GM21423 (cell line): ENCODE data around the gene TXK.

ENCODE experiments used
- ATAC-seq: cut with Tn5 transposase; IDR thresholded peaks from one replicate; pipeline ENCODE4 v1.9.1; 2021; ENCODE audit warnings: mild to moderate bottlenecking, moderate library complexity; ENCODE audit not compliant: unreplicated experiment

TXK gene

DNA sequence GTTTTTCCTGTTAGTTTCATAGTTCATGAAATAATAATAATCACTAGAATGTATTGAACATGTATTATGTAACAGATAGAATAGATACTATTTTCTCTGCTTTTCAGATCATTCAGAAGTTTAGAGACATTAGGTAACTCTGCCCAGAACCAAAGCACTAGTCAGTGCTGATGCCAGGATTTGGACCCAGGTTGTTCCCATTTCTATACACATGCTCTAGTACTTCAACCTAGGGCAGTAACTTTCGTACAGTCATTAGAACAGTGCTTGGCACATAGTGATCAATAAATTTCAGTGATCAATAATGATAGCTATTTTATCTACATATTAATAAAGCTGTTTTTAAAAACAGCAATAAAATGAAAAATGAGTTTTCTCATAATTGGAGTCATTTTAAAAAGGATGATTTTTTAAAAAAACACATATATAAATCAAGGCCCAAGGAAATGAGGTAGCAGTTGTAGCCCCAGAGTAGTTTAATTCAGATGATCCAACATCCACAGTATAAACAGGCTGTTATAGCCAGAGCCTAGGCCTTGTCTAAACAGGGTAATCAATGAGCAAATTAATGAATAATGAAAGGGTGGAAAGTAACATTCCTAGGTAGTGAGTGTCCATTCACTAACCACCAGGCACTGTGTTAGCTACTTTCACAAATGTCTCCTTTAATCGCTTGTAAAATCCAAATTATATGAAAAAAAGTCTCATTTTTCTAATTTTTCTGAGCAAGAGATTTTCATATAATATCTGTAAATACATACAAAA lies 25.6 kb downstream of the TXK start:
- ATAC-seq: no peak

DNA sequence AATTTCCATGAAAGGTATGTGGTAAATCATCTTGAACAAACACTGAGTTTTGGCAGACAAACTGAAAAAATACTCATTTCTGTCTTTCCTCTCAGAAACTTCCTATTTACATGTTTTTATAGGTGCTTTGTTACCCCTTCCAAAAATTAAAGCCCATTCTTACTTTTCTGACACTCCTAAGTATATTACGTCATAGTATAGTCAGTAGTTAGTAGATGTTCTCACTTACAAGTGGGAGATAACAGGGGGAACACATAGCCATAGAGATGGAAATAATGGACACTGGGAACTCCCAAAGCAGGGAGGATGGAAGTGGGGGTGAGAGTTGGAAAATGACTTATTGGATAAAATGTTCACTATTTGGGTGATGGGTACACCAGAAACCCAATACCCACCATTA lies 28.8 kb downstream of the TXK start:
- ATAC-seq: no peak

DNA sequence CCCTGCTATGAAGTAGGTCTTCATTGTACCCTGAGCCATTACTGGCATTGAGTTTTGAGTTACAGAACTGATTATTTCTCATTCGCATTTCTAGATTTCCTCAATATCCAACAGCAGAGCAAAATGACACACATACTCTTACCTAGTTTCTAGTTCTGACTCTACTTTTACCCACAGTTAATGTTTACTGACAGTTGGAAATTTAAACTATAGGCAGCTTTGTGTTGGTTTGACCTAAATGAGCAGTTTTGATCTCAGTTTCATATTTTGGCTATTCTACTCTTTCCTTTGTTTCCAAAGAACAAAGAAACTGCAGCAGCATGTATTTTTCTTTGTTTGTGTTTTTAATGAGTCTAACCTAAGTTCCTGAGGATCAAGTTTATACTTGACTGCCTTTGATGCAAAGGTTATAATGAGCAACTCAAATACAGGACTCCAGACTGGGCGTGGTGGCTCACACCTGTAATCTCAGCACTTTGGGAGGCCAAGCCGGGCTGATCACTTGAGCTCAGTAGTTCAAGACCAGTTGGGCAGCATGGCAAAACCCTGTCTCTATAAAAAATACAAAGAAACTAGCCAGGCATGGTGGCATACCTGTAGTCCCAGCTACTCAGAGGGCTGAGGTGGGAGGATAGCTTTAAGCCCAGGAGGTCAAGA lies 30.4 kb downstream of the TXK start:
- peak; percentile 78 for ATAC-seq

DNA sequence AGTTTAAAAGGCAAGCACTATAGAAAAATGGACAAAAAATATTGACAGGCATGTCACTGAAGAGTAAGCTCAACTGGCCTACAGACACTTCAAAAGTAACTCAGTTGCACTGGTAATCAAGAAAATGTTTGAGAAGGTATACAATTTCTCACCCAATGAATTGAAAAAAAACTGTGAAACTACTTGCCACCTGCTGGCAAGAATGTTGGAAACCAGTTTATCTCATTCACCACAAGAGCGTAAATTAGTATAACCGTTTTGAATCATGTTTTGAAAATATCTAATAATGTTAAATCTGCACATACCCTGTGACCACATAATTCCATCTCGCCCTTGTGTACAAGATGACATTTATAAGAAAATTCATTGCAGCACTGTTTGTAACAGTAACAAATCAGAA lies 31.7 kb downstream of the TXK start:
- no peak for ATAC-seq

- ATAC-seq: no peak
Measured at GRCh38 chr4:48100256-48100655, 33.8 kb downstream of the TXK start.

DNA sequence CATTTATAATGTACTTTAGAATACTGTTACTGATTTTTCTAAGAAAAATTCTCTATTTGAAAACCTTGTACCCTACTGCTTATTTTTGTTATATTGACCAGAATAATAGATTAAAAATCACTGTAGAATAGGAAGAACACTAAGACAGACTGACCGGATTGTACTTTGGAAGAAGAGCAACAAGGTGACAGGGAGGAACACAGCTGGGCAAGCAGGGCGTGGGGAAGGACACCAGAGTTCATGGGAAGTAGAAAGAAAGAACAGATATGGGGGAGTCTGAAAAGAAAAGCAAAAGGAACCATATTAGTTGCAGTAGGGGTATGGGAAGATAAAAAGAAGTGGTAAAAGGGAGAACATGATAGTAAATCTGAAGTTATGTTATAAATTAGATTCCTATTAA lies 38.6 kb downstream of the TXK start:
- ATAC-seq: no peak

GRCh38 chr4:48093991-48094416 lies 40.0 kb downstream of the TXK start:
- no peak for ATAC-seq

GRCh38 chr4:48090621-48091020 lies 43.4 kb downstream of the TXK start:
- no peak for ATAC-seq

GRCh38 chr4:48085821-48086589 lies 48.0 kb downstream of the TXK start:
- ATAC-seq: no peak

GRCh38 chr4:48082956-48083355 lies 51.1 kb downstream of the TXK start:
- ATAC-seq: no peak

DNA sequence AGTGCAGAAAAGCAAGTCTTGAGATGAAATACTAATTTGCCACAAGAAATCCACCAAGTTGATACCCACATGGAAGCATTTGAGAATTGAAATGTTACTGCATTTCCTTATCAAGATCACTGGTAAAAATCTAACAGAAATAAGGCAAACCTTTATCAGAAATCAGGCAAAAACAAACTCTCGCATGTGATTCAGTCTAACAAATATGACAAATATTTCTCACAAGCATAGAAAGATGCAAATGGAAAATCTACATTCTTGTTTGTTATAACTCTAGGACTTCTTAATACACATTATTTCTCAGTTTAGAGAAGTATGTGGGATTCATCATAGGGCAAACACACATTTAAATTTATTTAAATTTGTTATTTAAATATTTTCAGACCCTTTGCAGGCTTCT lies 52.9 kb downstream of the TXK start:
- ATAC-seq: no peak

- ATAC-seq: no peak
Measured at GRCh38 chr4:48079972-48080391, 54.1 kb downstream of the TXK start.

DNA sequence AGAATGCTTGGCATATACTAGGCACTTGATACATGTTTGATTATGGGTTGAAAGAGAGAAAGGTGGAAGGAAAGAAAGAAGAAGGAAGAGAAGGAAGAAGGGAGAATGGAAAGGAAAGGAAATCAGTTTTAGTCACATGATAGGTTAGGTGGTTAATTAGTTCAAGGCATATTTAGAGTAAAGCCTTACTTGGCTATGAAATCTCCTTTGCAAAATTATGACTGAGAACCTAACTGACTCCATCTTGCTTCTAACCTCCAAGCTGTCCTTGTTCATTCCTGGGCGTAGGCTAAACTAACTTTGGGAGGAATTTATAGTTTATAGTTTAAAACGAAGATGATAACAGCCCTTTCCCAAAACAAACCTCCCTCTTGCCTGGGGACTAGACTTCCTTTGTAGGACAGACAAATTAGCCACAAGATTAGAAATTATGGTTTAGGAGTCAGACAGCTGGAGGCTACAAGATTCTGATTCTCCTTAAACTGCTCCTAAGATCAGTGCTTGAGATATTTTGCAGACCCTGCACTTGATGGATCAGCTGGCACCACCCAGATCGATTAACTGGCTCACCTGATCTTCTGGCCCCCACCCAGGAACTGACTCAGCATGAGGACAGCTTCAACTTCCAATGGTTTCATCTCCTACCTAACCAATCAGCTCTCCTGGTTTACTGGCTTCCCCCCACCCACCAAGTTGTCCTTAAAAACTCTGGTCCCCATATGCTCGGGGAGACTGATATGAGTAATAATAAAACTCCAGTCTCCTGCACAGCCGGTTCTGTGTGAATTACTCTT lies 55.0 kb downstream of the TXK start:
- no peak for ATAC-seq

DNA sequence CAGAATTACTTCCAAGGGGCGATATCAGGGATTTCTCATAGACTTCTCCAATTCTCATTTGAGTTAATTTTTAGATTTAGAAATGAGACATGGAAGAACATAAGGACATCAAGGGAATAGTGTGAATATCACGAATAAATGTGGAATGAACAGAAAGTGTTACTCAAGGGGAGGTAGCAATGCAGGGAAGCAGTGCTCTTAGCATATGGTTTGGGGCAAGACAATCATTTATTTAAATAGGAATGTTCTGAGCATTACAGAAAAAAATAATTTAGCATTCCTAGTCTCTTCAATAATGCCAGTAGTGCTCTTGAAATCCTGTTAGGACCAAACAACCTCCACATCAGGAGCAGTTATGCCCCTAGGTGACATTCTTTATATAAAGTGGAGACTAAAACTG lies 55.6 kb downstream of the TXK start:
- no peak for ATAC-seq

DNA sequence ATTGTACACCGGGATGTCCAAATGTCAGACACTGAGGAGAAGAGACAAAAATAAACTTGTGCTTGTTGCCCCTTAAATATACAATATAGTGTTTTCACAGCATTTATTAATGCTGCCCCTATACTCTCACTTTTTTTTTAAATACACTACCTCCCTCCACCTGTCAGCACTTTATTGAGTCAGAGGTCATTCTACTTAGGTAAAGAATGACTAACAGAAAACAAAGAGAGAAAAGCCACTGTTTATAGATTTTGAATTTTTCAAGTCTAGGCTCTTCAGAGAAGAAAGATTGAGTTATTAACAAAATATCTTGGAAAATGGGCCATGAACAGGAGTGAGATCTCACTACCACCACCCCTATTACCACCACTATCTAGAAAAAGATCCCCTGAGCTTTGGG lies 59.4 kb downstream of the TXK start:
- no peak for ATAC-seq

DNA sequence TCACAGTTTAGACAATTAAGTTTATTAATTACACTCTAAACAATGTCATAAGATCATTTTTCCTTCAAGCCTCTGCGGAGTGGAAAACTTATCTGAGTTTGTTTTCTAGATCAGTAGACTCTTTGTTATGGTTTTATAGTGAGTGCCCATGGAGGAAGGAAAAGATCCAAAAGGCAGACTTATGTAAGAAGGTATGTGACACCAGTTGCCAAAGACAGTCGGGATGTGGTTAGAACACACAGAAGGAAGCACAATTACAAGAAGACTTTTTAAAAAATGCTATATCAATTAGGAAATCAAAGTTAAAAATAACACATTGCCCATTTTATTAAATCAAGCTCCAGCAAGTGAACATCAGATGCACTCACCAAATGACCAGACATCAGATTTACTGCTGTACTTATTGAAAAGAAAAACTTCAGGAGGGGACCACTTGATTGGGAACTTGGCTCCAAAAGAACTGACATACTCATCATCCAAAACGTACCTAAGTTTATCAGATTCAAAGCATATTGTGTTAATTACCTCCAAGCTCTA lies 60.4 kb downstream of the TXK start:
- no peak for ATAC-seq

DNA sequence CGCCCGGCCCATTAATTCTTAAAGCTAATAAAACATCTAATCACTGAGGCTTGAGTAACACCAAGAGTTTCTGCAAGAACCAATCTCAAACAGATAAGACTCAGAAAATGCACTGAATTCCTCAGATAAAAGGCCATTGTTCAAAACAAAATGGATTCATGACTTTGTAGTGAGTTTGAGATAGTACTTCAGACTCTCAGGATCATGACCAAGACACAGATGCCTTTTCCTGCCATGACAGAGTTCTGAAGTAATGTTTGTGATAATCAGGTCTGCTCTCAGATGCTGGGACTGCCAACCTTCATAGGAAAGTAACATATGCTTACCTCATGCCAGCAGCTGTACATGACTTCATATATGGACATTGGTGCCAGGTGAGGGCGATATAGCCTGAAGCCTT lies 62.9 kb downstream of the TXK start:
- no peak for ATAC-seq

DNA sequence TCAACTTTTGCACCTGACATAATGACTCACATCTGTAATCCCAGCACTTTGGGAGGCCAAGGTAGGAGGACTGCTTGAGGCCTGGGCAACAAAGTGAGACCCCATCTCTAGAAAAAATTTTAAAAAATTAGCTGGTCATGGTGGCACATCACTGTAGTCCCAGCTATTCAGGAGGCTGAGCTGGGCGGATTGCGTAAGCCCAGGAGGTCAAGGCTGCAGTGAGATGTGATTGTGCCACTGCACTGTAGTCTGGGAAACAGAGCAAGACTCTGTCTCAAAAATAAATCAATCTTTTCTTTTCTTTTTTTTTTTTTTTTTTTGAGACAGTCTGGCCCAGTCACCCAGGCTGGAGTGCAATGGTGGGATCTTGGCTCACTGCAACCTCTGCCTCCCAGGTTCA lies 65.0 kb downstream of the TXK start:
- ATAC-seq: no peak

DNA sequence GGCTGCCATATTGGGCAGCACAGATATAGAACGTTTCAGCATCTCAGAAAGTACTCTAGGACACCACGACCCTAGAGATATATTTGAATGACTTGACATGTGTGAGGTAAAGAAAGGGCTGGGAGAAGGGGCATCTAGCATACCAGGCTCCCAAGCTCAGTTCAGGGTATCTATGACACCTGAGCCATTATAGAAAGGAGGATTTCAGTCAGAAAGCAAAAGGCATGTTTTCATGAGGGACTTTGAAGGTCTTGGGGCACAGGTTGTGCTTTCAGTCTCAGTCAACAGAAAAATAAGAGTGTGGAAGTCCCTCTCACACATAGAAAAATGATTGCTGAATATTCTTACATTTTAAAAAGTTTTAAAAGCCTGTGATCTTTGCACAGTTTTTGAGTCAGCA lies 65.9 kb downstream of the TXK start:
- no peak for ATAC-seq

DNA sequence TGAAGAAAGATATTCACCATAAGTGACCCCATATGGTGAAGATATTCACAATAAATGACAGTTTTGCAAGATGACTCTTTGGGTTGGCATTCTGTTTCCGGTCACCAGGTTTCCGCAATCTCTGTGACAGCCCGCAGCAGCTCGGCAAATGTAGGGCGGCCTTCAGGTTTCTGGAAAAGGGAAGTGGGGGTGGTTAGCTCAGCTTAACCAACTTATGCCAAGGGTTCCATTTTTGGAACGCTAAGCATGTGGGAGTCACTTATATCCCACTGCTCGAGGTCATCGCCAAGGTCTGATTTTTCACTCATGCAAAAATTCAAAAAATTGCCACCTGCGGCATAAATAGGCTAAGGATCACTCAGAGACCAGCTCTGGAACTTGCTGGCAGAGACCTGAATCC lies 66.5 kb downstream of the TXK start:
- ATAC-seq: no peak

DNA sequence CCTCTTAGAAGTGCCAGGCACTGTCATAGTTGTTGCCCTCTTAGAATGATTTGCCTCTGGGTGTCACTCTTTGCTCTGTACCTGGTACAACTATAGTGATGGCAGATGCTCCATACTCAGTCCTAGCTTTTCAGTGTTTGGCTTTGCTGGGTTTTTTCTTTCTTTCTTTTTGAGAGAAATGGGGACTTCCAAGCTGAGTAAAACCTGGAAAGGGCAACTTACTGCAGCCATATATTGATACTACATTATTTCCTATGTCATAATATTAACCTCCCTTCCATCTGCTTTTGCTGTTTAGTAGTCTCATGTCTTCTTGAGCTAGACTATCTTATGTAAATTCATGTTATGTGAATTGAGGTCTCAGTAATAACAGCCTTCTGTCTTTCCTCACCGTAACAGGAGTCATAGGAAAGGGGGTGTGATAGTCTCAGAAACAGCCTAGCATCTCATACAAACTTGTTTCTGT lies 68.4 kb downstream of the TXK start:
- ATAC-seq: peak; percentile 61
